ENCODE measurements around the gene SRSF10. TPM values are rescaled to one million over a fixed set of nuclear protein-coding genes. Genes with fewer than 3 reads are reported as not detected.

The SRSF10 gene
- total and polyA plus RNA-seq, 9 of the 15 experiments (the other 6 are each of a cell fraction or from before 2014, with no cell fraction given) = 154 to 264 (median 205) TPM

DNA sequence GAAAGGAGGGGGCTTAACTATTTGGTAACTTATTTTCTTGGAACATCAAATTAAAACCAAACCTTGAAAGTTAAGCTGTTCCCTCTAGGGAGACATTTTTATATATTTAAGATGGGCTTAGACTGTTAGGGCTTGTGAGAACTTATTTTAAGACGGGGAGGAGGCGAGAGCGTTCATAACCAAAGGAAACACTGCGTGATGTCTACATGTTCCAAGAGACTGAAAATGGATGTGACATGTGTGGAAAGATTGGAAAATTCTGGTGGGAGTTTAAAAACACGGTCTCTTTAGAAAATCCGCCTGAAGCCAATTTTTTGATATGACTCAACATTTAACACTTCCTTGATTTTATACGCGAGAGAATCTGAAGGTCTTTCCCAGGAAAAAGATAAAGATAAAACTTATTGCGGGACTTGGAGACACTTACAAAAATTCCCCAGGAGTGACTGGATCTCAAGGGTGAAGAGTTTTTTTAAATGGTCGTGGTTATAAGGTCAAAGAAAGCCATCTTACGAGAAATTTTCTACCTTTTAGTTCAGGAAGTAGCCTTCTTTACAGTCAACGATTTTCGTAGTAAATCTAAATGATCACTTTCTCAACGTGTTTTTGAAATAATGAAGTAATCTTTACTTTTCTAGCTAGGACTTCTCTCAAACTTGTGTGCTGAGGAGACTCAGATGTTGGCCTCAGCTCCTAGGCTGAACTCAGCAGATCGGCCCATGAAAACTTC is 19.7 kb downstream of the SRSF10 start (continued):
- TF ChIP-seq CBX1 (IDR thresholded peaks at IDR 0.05; ENCODE audit: low read depth) (no peak), SIN3A (IDR thresholded peaks at IDR 0.05; ENCODE audit: borderline replicate concordance in 2 of 2, control insufficient read depth in 1 of 2, low read depth in 2 of 2, low read length in 2 of 2) (peak in 1 of 2 experiments; percentile 51; a peak in 1 of 4 replicates), ARID2 (IDR thresholded peaks at IDR 0.05) (no peak), KDM4B (IDR thresholded peaks at IDR 0.05; ENCODE audit: borderline replicate concordance in 2 of 2, low read depth in 1 of 2) (no peak)
- TF ChIP-seq, protein P1, sequence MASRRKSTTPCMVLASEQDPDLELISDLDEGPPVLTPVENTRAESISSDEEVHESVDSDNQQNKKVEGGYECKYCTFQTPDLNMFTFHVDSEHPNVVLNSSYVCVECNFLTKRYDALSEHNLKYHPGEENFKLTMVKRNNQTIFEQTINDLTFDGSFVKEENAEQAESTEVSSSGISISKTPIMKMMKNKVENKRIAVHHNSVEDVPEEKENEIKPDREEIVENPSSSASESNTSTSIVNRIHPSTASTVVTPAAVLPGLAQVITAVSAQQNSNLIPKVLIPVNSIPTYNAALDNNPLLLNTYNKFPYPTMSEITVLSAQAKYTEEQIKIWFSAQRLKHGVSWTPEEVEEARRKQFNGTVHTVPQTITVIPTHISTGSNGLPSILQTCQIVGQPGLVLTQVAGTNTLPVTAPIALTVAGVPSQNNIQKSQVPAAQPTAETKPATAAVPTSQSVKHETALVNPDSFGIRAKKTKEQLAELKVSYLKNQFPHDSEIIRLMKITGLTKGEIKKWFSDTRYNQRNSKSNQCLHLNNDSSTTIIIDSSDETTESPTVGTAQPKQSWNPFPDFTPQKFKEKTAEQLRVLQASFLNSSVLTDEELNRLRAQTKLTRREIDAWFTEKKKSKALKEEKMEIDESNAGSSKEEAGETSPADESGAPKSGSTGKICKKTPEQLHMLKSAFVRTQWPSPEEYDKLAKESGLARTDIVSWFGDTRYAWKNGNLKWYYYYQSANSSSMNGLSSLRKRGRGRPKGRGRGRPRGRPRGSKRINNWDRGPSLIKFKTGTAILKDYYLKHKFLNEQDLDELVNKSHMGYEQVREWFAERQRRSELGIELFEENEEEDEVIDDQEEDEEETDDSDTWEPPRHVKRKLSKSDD (conservative IDR thresholded peaks at IDR 0.05; ENCODE audit: low read length) = no peak
- TF ChIP-seq, protein P2, sequence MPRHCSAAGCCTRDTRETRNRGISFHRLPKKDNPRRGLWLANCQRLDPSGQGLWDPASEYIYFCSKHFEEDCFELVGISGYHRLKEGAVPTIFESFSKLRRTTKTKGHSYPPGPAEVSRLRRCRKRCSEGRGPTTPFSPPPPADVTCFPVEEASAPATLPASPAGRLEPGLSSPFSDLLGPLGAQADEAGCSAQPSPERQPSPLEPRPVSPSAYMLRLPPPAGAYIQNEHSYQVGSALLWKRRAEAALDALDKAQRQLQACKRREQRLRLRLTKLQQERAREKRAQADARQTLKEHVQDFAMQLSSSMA (CRISPR knock-in tag; IDR thresholded peaks at IDR 0.05) = no peak

All from K562 (cell line).